Cortex of kidney (tissue), 1 donor: ENCODE results near the gene UFSP2.
"Not testable (repeated sequence)": the region's sequence is repeated elsewhere in the genome, so short reads cannot be mapped to it uniquely, and the experiment has no call there.

Experiments
- DNase-seq: peaks from one replicate; lab custom pipeline; 2025; lab: John Stamatoyannopoulos, UW

The UFSP2 gene

GRCh38 chr4:185384061-185384460, 41.7 kb downstream of the UFSP2 start:
- no peak for DNase-seq

- no peak for DNase-seq
These were observed 42.3 kb downstream of the UFSP2 start for GRCh38 chr4:185383451-185383850.

GRCh38 chr4:185382754-185383153, 43.0 kb downstream of the UFSP2 start:
- no peak for DNase-seq

- DNase-seq = no peak
These were observed 44.2 kb downstream of the UFSP2 start for GRCh38 chr4:185381288-185382196.

GRCh38 chr4:185380320-185380719, 45.4 kb downstream of the UFSP2 start:
- DNase-seq = no peak

GRCh38 chr4:185379326-185380295, 46.2 kb downstream of the UFSP2 start:
- DNase-seq = no peak

GRCh38 chr4:185378264-185378663, 47.5 kb downstream of the UFSP2 start:
- no peak for DNase-seq

GRCh38 chr4:185374573-185374972, 51.2 kb downstream of the UFSP2 start:
- DNase-seq = no peak

- DNase-seq = no peak
These were observed 51.7 kb downstream of the UFSP2 start for GRCh38 chr4:185374027-185374426.

- DNase-seq = no peak
These were observed 54.1 kb downstream of the UFSP2 start for GRCh38 chr4:185371702-185372101.

- no peak for DNase-seq
These were observed 55.4 kb downstream of the UFSP2 start for GRCh38 chr4:185370268-185370949.

- no peak for DNase-seq
These were observed 56.0 kb downstream of the UFSP2 start for GRCh38 chr4:185369731-185370130.

- no peak for DNase-seq
These were observed 60.9 kb downstream of the UFSP2 start for GRCh38 chr4:185364886-185365285.

- DNase-seq = no peak
These were observed 62.5 kb downstream of the UFSP2 start for GRCh38 chr4:185363251-185363650.

- DNase-seq = not testable (repeated sequence)
These were observed 63.2 kb downstream of the UFSP2 start for GRCh38 chr4:185362570-185362969.

- DNase-seq = no peak
These were observed 63.9 kb downstream of the UFSP2 start for GRCh38 chr4:185361872-185362271.

- DNase-seq = no peak
These were observed 65.9 kb downstream of the UFSP2 start for GRCh38 chr4:185359767-185360446.

- DNase-seq = no peak
These were observed 66.8 kb downstream of the UFSP2 start for GRCh38 chr4:185358959-185359358.

GRCh38 chr4:185358514-185358913, 67.2 kb downstream of the UFSP2 start:
- DNase-seq = no peak

GRCh38 chr4:185357733-185358440, 67.9 kb downstream of the UFSP2 start:
- DNase-seq = no peak

GRCh38 chr4:185357211-185357610, 68.6 kb downstream of the UFSP2 start:
- no peak for DNase-seq
